Ascending aorta (tissue), 2 donors: Measurements from ENCODE around the gene ARL2. TPM values are rescaled to one million over a fixed set of nuclear protein-coding genes. Genes with fewer than 3 reads are reported as not detected.

Source experiments
- DNase-seq, 2 donors: peaks; one replicate each; pipeline ENCODE4 v3.0.0-alpha.2; 2019; ENCODE audit warnings: low spot score in 2 of 2
- H3K27ac ChIP-seq, 2 donors: fragments of 200-600 bp; sonication (generic); one replicate each; pipeline ENCODE4 v1.5.1; 2016 to 2017; ENCODE audit warnings: mild to moderate bottlenecking in 1 of 2
- H3K27me3 ChIP-seq: fragments of 200-600 bp; sonication (generic); one replicate; pipeline ENCODE4 v1.5.1; 2017
- H3K36me3 ChIP-seq, 2 donors: fragments of 200-600 bp; sonication (generic); one replicate each; pipeline ENCODE4 v1.5.1; 2016
- H3K4me1 ChIP-seq, 2 donors: fragments of 200-600 bp; sonication (generic); one replicate each; pipeline ENCODE4 v1.5.1; 2016 to 2017; ENCODE audit warnings: mild to moderate bottlenecking in 1 of 2
- H3K4me3 ChIP-seq, 2 donors: fragments of 200-600 bp; sonication (generic); one replicate each; pipeline ENCODE4 v1.5.1; 2016 to 2017; ENCODE audit warnings: mild to moderate bottlenecking in 1 of 2
- H3K9me3 ChIP-seq, 2 donors: fragments of 200-600 bp; sonication (generic); one replicate each; pipeline ENCODE4 v1.5.1; 2016
- CTCF ChIP-seq, 3 experiments: fragments of 200-600 bp in 2 of 3; fragments of 450-650 bp in 1 of 3; sonication (generic) in 2 of 3; IDR thresholded peaks; one replicate each; pipeline ENCODE4 v1.5.1; 2016 to 2019; ENCODE audit warnings: antibody characterized with exemption in 3 of 3, mild to moderate bottlenecking in 1 of 3, moderate library complexity in 1 of 3
- intact Hi-C: fragments of 100-400 bp; cut with DNase I; formaldehyde crosslinking; loops from one replicate; pipeline ENCODE4 v1.15.1; 2023
- total RNA-seq: library from RNA; depleted of rRNA; stranded (reverse); fragments of >200 nt; gene quantifications from one replicate; pipeline ENCODE4 v1.1.0, GENCODE V29; 2016

Gene ARL2
- total RNA-seq, 1 donor from 2014 or later: 187 TPM

- H3K36me3 ChIP-seq: peaks cover 44 to 56% of the 10 kb centered on the region in 2 donors
- H3K4me3 ChIP-seq: no peak overlapping the region
- DNase-seq: no peak
- no peaks in the 10 kb centered on the region for H3K27me3 ChIP-seq
- H3K4me1 ChIP-seq: peaks cover 4 to 11% of the 10 kb centered on the region in 2 donors
- no peak for TF ChIP-seq CTCF (IDR thresholded peaks at IDR 0.05)
- H3K27ac ChIP-seq: no peak overlapping the region
- intact Hi-C loops: no loop called here
- H3K9me3 ChIP-seq: no peaks in the 10 kb centered on the region
Observed at GRCh38 chr11:65032216-65032615, 18.3 kb downstream of the ARL2 start.

DNA sequence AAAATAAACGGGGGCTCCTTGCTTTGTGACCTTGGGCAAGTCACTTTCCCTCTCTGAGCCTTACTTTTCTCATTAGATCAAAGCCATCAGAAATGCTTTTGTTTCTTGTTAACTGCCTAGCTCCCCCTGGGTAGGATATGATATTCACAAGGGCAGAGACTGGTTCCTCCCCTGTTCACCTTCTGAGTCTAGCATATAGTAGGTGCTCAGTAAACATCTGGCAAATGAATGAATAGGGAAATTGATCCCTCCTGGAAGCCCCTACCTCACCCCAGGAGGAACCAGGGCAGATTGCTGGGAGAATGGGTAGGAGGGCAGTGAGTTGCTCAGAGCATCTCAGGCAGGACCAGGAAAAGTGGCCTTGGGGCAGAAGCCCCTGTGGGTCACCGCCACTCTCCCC is 20.5 kb downstream of the ARL2 start:
- no peaks in the 10 kb centered on the region for H3K4me1 ChIP-seq
- no peaks in the 10 kb centered on the region for H3K9me3 ChIP-seq
- no peaks in the 10 kb centered on the region for H3K27me3 ChIP-seq
- intact Hi-C loops: no loop called here
- no peak for TF ChIP-seq CTCF (IDR thresholded peaks at IDR 0.05)
- no peak overlapping the region for H3K27ac ChIP-seq
- H3K4me3 ChIP-seq: no peak overlapping the region
- no peak for DNase-seq
- peaks cover 57 to 73% of the 10 kb centered on the region in 2 donors for H3K36me3 ChIP-seq

DNA sequence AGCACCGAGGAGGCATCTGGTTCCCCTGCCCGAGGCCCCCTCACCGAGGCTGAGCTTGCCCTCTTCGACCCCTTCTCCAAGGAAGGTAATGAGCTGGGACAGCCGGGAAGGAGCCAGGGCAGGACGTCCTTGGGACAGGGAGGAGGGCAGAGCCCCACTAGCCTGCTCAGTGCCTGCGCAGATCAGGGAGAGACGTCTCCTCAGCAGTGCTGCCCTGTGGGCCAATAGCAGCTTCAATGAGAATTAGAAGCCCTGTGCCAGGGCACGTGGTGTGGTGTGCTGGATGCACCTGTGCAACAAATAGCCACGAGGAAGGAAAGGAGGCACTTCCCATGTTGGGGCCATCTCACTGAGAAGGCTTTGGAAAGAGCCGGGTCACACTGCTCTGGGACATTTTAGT is 21.6 kb downstream of the ARL2 start:
- DNase-seq: no peak
- Histone ChIP-seq H3K4me1 (no peaks in the 10 kb centered on the region), H3K9me3 (no peaks in the 10 kb centered on the region), H3K27me3 (no peaks in the 10 kb centered on the region), H3K27ac (no peak overlapping the region), H3K4me3 (no peak overlapping the region), H3K36me3 (peaks cover 57 to 78% of the 10 kb centered on the region in 2 donors)
- intact Hi-C loops: no loop called here
- TF ChIP-seq CTCF (IDR thresholded peaks at IDR 0.05): no peak

- Histone ChIP-seq H3K4me3 (no peak overlapping the region), H3K27ac (no peak overlapping the region), H3K9me3 (no peaks in the 10 kb centered on the region), H3K27me3 (no peaks in the 10 kb centered on the region), H3K4me1 (peaks cover 3% of the 10 kb centered on the region in 2 donors), H3K36me3 (peaks cover 53 to 65% of the 10 kb centered on the region in 2 donors)
- no peak for TF ChIP-seq CTCF (IDR thresholded peaks at IDR 0.05)
- DNase-seq: no peak
- intact Hi-C loops: no loop called here
Observed at GRCh38 chr11:65036931-65037330, 23.0 kb downstream of the ARL2 start.

- H3K4me3 ChIP-seq: peak overlapping the region; percentile 82 to 95
- H3K9me3 ChIP-seq: no peaks in the 10 kb centered on the region
- TF ChIP-seq CTCF (IDR thresholded peaks at IDR 0.05): no peak
- intact Hi-C loops: loop anchor here (5.0 to 10.0 kb wide), 2 partner anchors 42 to 624 kb away; partner anchors contain the start of genes CDCA5, RELA and ZFPL1
- peaks cover 4 to 6% of the 10 kb centered on the region in 2 donors for H3K4me1 ChIP-seq
- no peak for DNase-seq
- H3K27me3 ChIP-seq: no peaks in the 10 kb centered on the region
- H3K27ac ChIP-seq: peak overlapping the region; percentile 89
- peaks cover 18 to 42% of the 10 kb centered on the region in 2 donors for H3K36me3 ChIP-seq
Observed at GRCh38 chr11:65040520-65040846, 26.5 kb downstream of the ARL2 start.
